ENCODE data around the gene POLE3.
"Not testable (repeated sequence)": the region's sequence is repeated elsewhere in the genome, so short reads cannot be mapped to it uniquely, and the experiment has no call there.

Gene POLE3

DNA sequence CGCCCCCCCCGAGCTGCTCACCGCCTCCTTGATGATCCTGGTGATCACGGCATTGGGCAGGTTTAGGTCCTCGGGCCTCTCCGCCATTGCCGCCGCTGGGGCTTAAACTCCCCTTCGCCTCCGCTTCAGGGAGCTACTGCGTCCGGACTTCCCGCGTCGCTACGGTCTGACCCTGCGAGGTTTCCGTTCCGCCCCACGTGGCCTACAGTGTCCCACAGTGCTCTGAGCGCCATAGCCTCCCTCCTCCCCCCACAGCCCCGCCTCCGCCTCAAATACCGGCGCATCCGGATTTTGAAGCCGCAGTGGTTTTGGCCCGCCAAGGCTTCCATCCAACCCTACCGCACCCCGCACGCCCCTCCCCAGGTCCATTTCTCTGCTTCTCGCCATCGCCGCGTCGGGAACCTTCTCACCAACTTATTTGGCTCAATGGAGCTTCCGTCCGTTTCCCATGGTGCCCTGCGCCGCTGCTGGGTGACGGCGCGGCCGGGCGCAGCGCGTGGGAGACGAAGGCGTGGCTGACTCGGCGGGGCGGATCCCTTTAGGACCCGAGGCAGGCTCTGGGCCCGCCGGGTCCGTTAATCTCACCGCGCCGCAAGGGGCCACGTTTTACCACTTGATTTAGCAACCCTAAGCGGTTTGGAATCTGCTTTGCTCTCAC lies at the start of gene POLE3, which contains the start of gene C9orf43:
Gene POLE3, minus strand, starts transcription at position 469 of the 658 bp plus-strand sequence. Its CDS starts 382 bp downstream, at position 87.
Gene C9orf43, plus strand, starts transcription at position 541 of the 658 bp plus-strand sequence. CDS start 2,747 bp downstream, outside the sequence.
- peak; percentile 95 for DNase-seq (ENCODE audit: low read depth)

GRCh38 chr9:113456235-113456634 lies 45.8 kb upstream of the POLE3 start:
- peak; percentile 50 for DNase-seq (ENCODE audit: low read depth)

DNA sequence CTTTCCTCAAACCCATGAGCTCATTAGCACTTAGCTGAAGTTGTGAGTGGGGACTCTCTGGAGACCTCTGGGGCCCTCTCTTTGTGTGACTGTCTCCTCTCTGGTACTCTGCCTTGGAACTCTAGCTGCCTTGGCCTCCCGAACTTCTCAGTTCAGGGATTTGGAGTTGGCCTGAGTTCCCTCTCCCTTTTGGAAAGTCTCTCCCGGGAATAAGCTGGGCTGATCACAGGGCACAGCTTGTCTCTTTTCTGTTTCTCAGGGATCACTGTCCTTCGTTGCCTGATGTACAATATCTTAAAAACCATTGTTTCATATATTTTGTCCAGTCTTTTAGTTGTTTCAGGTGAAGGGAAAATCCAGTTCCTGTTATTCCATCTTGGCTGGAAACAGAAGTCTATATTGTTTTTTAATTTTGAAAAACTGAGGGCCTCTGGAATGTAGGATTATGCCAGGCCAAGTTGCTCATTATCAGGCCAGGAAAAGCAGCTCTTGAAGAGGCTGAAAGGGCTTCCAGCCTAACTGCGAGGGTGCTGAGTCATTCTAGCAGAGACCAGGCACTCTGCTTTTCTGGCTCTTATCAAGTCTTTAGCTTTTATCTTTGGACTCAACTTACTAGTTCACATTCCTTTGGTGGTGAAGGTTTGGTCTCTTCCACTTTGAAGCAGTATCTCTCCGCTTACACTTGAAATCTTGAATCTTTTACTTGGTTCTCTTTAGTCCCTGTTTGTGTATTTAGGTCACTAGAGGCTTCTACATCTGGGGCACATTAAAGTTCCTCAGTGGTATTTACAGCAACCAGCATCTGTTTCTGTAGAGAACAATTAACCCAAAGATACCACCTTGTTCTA lies 44.7 kb upstream of the POLE3 start:
- DNase-seq (ENCODE audit: low read depth): peak; percentile 83

GRCh38 chr9:113452113-113452605 lies 41.7 kb upstream of the POLE3 start:
- no peak for DNase-seq (ENCODE audit: low read depth)

DNA sequence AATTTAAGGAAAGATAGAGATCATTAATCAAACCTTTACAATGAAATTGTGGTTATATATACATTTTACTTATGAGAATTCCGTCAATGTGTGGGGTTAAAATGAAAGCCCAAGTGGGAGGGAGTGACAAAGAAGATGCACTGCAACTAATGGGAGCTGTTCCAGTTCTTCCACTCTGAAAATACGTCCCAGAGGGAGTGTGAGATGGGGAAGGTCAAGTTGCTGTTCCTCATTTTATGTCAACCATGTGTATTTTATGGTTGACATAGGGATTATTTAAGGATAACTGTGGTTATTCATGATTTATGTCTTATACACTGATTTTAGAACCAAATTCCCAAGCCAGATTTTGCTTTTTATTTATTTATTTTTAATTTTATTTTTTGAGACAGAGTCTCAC lies 38.9 kb upstream of the POLE3 start:
- DNase-seq (ENCODE audit: low read depth): no peak

GRCh38 chr9:113446323-113446740 lies 35.9 kb upstream of the POLE3 start:
- peak; percentile 31 for DNase-seq (ENCODE audit: low read depth)

- no peak for DNase-seq (ENCODE audit: low read depth)
These were observed 34.3 kb upstream of the POLE3 start for GRCh38 chr9:113444736-113445135.

DNA sequence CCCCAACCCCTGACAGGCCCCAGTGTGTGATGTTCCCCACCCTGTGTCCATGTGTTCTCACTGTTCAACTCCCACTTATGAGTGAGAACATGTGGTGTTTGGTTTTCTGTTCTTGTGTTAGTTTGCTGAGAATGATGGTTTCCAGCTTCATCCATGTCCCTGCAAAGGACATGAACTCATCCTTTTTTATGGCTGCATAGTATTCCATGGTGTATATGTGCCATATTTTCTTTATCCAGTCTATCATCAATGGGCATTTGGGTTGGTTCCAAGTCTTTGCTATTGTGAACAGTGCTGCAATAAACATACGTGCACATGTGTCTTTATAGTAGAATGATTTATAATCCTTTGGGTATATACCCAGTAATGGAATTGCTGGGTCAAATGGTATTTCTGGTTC lies 27.2 kb upstream of the POLE3 start:
- DNase-seq (ENCODE audit: low read depth): not testable (repeated sequence)

DNA sequence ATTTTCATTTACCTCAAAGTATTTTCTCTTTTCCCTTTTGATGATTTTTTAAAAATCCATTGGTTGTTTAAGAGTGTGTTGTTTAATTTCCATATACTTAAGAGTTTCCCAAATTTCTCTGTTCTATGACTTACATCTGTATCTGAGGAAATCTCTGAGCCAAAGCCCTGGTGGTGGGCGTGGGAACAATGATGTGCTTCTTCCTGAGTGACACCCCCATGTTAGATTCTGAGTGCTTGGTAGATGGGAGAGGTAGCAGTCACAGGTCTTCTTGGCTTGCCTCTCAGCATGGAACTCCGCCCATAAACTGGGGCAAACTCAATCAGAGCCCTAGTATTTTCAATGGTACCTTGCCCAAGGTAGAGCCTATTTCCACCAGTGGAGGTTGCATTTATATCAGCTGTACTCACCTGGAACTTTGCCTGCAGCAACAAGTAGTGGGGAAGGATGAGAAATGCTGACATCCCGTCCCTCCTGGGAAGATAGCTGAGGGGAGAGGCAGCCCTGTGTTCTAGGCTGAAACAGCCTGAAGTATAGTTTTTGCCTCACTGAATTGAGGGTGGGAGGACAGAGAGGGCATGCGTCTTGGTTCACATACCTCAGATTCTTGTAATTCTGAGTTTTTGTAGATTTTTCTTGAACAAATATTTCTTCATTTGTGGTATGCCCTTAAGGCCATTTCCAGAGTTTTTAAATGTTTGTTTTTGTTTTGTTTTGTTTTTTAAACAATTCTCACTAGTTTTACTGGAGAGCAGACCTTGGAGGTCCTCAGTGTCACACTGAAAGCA lies 26.4 kb upstream of the POLE3 start:
- peak; percentile 52 for DNase-seq (ENCODE audit: low read depth)

- DNase-seq (ENCODE audit: low read depth): no peak
These were observed 20.7 kb upstream of the POLE3 start for GRCh38 chr9:113431191-113431590.

DNA sequence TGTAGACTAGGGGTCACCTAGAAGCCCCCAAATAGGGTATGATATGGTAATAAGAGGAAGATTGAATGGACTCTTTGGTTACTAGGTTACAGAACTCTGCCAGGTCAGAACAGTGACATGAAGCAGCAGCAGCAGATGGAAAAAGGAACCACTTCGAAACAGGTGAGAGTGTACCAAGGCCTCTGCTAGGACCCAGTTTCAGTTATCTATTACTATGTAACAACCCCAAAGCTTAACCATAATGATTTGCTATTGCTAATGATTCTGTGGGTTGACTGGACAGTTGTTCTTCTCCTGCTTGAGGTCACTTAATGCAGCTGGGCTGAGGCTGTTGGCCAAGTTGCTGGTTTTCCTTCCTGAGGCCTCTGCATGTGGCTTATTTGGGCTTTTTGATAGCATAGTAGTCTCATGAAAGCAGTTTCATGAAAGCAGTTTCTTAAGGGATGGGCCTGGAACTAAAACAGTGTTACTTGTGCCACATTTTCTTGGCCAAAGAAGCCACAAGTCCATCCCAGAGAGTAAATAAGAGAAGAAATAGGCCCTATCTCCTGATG lies 17.7 kb upstream of the POLE3 start:
- no peak for DNase-seq (ENCODE audit: low read depth)

DNA sequence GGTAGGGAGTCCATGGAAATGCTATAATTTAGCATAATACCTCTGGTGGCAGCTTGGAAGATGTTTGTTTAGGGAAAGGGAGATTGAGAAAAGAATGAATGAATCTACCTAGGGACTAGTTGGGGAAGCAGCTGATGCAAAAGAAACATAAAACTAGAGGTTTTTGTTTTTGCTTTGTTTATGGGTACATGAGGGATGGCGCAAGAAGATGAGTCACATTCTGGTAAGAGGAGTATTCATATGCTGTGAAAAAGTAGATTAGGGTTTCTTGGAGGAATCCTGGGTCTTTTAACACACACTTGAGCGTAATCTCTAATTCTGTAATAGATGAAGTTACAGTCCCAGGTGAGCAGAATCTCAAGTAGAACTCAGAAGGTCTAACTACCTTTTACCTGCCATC lies 17.2 kb upstream of the POLE3 start:
- peak; percentile 74 for DNase-seq (ENCODE audit: low read depth)

DNA sequence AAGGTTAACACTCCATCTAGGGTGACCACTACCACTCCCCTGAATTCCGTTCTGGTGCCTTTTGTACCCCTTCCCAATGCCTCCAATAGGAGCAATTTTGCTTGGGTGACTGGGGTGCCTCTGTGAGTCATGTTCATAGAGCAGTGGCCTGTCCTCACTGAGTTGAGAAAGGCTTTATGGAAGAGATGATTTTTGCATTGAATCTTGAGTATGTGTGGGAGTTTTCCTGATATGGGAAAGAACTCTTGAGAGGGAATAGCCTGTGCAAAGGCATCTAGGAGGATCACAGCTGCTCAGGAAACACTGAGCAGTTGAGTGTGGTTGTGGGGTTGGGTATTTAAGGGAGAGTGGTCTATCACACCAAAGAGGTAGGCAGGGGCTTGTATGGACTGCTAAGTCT lies 16.2 kb upstream of the POLE3 start:
- DNase-seq (ENCODE audit: low read depth): no peak

- no peak for DNase-seq (ENCODE audit: low read depth)
These were observed 14.6 kb upstream of the POLE3 start for GRCh38 chr9:113425072-113425471.

DNA sequence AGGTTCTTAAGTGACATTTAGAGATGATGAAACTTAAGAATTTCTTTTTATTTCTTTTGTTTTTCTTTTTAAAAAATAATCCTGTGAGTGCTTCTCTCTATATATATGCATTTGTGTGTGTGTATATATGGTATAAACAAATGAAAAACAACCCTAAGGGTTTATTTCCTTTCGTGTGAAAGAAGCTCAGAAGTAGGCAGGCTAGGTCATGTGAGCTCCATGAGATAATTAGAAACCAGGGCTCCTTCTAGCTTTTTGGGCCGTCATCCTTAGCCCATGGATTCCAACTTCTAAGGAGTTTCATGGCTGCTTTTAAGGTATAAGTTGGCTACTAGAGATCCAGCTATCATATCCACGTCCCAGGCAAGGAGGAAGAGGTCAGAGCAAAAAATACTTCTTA lies 11.3 kb upstream of the POLE3 start:
- no peak for DNase-seq (ENCODE audit: low read depth)

DNA sequence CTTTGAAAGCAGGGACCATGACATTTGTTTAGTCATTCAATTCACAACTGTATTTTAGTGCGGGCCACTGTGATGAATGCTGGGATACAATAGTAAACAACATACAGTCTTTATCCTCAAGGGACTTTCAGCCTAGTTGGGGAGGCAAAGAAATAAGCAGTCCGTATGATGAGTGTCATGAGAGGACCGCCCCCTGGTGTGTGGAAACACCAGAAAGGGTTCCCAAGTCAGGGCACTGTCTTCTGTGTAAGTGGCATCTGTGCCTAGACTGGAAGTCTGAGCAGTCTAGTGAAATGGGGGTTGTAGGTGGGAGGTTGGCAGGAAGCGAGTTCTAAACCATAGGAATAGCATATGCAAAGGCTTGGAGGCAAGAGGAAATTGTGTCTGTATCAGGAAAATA lies 6.9 kb upstream of the POLE3 start:
- no peak for DNase-seq (ENCODE audit: low read depth)

DNA sequence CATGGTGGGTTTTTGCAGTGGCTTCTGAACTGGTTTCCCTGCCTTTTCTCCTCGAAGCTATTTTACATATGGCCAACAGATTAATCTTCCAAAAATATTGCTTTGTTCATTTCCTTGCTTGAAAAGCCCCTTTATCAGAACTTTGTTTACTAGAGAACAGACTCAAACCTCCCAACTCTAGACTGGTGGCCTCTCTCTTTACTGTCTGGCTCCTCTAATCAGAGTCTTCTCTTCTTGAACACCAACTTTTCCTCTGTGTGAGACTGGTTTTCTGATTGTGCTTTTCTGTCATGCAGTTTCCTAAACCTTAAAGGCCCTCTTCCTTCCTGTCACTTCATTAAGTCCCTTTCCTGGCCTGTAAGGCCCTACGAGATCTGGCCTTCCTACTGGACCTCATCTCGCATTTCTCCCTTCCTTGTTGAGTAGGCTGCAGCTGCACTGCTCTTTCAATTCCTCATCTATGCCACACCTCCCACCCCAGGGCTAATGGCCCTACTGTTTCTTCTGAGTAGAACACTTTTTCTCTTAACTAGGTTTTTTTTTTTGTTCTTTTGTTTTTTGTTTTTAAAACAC lies 5.8 kb upstream of the POLE3 start:
- no peak for DNase-seq (ENCODE audit: low read depth)

- no peak for DNase-seq (ENCODE audit: low read depth)
These were observed 630 bp downstream of the POLE3 start for GRCh38 chr9:113409883-113410206.

- no peak for DNase-seq (ENCODE audit: low read depth)
These were observed 994 bp downstream of the POLE3 start for GRCh38 chr9:113409481-113409880.

DNA sequence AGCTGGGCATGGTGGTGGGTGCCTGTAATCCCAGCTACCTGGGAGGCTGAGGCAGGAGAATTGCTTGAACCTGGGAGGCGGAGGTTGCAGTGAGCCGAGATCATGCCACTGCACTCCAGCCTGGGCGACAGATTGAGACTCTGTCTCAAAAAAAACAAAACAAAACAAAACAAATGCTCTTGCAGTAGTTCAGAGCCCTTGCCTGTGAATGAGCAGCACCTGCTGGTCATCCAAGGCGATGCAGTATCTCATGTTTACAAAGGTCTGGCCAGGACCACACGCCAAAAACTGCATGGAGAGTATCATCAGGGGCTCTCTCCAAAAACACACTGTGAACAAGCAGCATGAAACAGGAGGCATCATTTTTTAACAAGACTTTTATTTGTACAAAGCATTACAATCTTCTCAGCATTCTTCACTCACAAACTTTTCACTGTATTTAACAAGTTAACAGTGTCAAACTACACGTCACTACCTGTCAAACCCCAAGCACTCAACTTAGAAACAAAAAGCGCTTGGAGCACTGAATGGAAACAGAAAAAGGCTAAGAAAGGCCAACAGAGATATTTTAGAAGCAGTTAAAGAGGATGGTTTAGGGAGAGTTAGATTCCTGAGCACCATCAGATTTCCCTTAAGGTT lies 3.5 kb downstream of the POLE3 start:
- peak; percentile 73 for DNase-seq (ENCODE audit: low read depth)

DNA sequence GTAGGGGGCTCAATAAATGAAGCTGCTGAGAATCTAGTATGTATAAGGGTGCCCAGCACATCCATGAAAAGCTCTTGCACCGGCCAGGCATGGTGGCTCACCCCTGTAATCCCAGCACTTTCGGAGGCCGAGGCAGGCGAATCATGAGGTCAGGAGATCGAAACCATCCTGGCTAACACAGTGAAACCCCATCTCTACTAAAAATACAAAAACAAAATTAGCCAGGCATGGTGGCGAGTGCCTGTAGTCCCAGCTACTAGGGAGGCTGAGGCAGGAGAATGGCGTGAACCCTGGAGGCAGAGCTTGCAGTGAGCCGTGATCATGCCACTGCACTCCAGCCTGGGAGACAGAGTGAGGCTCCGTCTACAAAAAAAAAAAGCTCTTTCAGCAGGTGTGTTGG lies 4.1 kb downstream of the POLE3 start:
- not testable (repeated sequence) for DNase-seq (ENCODE audit: low read depth)

Measured in fibroblast of gingiva (primary cell).